Smooth muscle cell (in vitro differentiated cells): ENCODE data around the gene PML. TPM values are rescaled to one million over a fixed set of nuclear protein-coding genes. Genes with fewer than 3 reads are reported as not detected.
"Not testable (repeated sequence)": the region's sequence is repeated elsewhere in the genome, so short reads cannot be mapped to it uniquely, and the experiment has no call there.

ENCODE experiments used
- DNase-seq: peaks from one replicate; lab custom pipeline; 2025; ENCODE audit not compliant: unreplicated experiment; lab: John Stamatoyannopoulos, UW
- H2AFZ ChIP-seq: fragments of 200-600 bp; sonication (generic); 2 replicates; pipeline ENCODE4 v1.6.0; 2016; ENCODE audit warnings: antibody characterized with exemption, low read depth, mild to moderate bottlenecking
- H3F3A ChIP-seq: fragments of 200-600 bp; sonication (generic); 2 replicates; pipeline ENCODE4 v1.6.0; 2017; ENCODE audit warnings: antibody characterized with exemption, low read depth
- H3K27ac ChIP-seq: fragments of 200-600 bp; sonication (generic); 2 replicates; pipeline ENCODE4 v1.5.1; 2016; ENCODE audit warnings: low read depth, mild to moderate bottlenecking
- H3K27me3 ChIP-seq: fragments of 200-600 bp; sonication (generic); 2 replicates; pipeline ENCODE4 v1.6.1; 2016; ENCODE audit warnings: low read depth, mild to moderate bottlenecking
- H3K36me3 ChIP-seq: fragments of 200-600 bp; sonication (generic); 2 replicates; pipeline ENCODE4 v1.5.1; 2016; ENCODE audit warnings: low read depth
- H3K4me1 ChIP-seq: fragments of 200-600 bp; sonication (generic); 2 replicates; pipeline ENCODE4 v1.5.1; 2016; ENCODE audit warnings: low read depth
- H3K4me2 ChIP-seq: fragments of 200-600 bp; sonication (generic); 2 replicates; pipeline ENCODE4 v1.6.0; 2016; ENCODE audit warnings: mild to moderate bottlenecking
- H3K4me3 ChIP-seq: fragments of 200-600 bp; sonication (generic); 2 replicates; pipeline ENCODE4 v1.5.1; 2016; ENCODE audit warnings: mild to moderate bottlenecking
- H3K79me2 ChIP-seq: fragments of 200-600 bp; sonication (generic); 2 replicates; pipeline ENCODE4 v1.6.0; 2016; ENCODE audit warnings: low read depth, mild to moderate bottlenecking
- H3K9ac ChIP-seq: fragments of 200-600 bp; sonication (generic); 2 replicates; pipeline ENCODE4 v1.6.0; 2016; ENCODE audit warnings: low read depth
- H3K9me3 ChIP-seq: fragments of 200-600 bp; sonication (generic); replicated peaks from 2 replicates; pipeline ENCODE4 v1.5.1; 2016; ENCODE audit warnings: low read depth
- H4K20me1 ChIP-seq: fragments of 200-600 bp; sonication (generic); 2 replicates; pipeline ENCODE4 v1.6.0; 2016; ENCODE audit warnings: low read depth
- WGBS: methylation state at CpG from one replicate; pipeline ENCODE4 v1.1.7; 2016; ENCODE audit warnings: low lambda C conversion rate; 5-methylcytosine and 5-hydroxymethylcytosine counted together
- polyA plus RNA-seq: library from polyadenylated mRNA; unstranded; fragments of >200 nt; fragmentation: Nextera tagmentation; extraction: Ambion mirVana; gene quantifications from 2 replicates; pipeline ENCODE4 v1.2.1, GENCODE V29; 2016
- total RNA-seq: library from RNA; depleted of rRNA; stranded (reverse); fragments of >200 nt; gene quantifications from 2 replicates; pipeline ENCODE4 v1.2.3, GENCODE V29; 2014
- TF ChIP-seq, protein P1 (sequence below): fragments of 200-600 bp; sonication (generic); IDR thresholded peaks from 2 replicates; pipeline ENCODE4 v1.5.1; 2017; ENCODE audit warnings: borderline replicate concordance, mild to moderate bottlenecking, antibody characterized with exemption; ENCODE audit not compliant: insufficient read depth, poor library complexity, severe bottlenecking

Gene PML
- total and polyA plus RNA-seq, 2 experiments from 2014 or later, result 33.7 to 34.1 TPM

DNA sequence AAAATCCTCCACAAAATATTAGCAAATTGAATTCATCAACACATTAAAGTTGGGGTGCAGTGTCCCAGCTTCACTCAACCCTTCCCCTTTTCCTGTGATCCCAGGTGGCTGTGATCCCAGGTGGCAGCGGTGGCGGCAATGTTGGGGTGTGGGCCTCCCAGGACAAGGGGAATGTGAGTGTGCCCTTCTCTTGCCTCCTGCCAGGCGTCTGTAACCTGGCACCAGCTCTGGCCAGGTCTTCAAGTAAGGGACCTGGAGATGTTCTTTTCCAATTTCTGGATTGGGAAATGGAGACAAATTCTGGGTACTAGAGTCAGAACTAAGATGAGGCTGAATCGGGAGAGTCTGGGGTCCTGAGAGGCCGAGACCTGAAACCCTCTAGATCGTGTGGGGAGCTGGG is 67.7 kb downstream of the PML start:
- H3F3A ChIP-seq, result no peaks in the 10 kb centered on the region
- H3K79me2 ChIP-seq, result no peaks in the 10 kb centered on the region
- H3K4me3 ChIP-seq, result no peak overlapping the region
- H3K4me2 ChIP-seq, result no peak overlapping the region
- H3K27ac ChIP-seq, result no peak overlapping the region
- H2AFZ ChIP-seq, result no peak overlapping the region
- no peaks in the 10 kb centered on the region for H4K20me1 ChIP-seq
- H3K27me3 ChIP-seq, result no peaks in the 10 kb centered on the region
- WGBS, result 96% methylated on average over 6 of the region's 6 CpGs
- H3K9ac ChIP-seq, result no peak overlapping the region
- DNase-seq, result no peak
- no peaks in the 10 kb centered on the region for H3K9me3 ChIP-seq
- TF ChIP-seq, protein P1, sequence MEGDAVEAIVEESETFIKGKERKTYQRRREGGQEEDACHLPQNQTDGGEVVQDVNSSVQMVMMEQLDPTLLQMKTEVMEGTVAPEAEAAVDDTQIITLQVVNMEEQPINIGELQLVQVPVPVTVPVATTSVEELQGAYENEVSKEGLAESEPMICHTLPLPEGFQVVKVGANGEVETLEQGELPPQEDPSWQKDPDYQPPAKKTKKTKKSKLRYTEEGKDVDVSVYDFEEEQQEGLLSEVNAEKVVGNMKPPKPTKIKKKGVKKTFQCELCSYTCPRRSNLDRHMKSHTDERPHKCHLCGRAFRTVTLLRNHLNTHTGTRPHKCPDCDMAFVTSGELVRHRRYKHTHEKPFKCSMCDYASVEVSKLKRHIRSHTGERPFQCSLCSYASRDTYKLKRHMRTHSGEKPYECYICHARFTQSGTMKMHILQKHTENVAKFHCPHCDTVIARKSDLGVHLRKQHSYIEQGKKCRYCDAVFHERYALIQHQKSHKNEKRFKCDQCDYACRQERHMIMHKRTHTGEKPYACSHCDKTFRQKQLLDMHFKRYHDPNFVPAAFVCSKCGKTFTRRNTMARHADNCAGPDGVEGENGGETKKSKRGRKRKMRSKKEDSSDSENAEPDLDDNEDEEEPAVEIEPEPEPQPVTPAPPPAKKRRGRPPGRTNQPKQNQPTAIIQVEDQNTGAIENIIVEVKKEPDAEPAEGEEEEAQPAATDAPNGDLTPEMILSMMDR, result no peak
- no peaks in the 10 kb centered on the region for H3K36me3 ChIP-seq
- no peaks in the 10 kb centered on the region for H3K4me1 ChIP-seq

DNA sequence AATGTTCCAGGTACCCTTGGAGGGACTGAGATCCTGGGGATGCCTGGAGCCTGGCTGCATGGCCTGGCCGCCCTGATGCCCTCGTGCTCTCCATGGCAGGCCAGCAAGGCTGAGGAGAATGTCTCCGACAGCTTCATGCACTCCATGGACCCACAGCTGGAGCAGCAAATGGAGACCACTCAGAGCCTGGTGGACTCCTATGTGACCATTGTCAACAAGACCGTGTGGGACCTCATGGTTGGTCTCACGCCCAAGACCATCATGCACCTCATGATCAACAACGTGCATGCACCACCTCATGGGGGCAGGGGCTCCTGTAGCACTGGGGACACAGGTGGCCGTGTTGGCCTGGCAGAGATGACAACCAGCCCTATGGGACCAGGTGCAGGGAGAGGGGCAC is 68.2 kb downstream of the PML start:
- Histone ChIP-seq H3K36me3 (no peaks in the 10 kb centered on the region), H3K27ac (no peak overlapping the region), H3K79me2 (no peaks in the 10 kb centered on the region), H4K20me1 (no peaks in the 10 kb centered on the region), H3K4me3 (no peak overlapping the region), H3K4me1 (no peaks in the 10 kb centered on the region), H3K9ac (no peak overlapping the region), H3K9me3 (no peaks in the 10 kb centered on the region), H3F3A (no peaks in the 10 kb centered on the region), H3K4me2 (no peak overlapping the region), H3K27me3 (no peaks in the 10 kb centered on the region), H2AFZ (no peak overlapping the region)
- TF ChIP-seq, protein P1, result no peak
- DNase-seq, result no peak
- WGBS, result 94% methylated on average over 7 of the region's 7 CpGs

DNA sequence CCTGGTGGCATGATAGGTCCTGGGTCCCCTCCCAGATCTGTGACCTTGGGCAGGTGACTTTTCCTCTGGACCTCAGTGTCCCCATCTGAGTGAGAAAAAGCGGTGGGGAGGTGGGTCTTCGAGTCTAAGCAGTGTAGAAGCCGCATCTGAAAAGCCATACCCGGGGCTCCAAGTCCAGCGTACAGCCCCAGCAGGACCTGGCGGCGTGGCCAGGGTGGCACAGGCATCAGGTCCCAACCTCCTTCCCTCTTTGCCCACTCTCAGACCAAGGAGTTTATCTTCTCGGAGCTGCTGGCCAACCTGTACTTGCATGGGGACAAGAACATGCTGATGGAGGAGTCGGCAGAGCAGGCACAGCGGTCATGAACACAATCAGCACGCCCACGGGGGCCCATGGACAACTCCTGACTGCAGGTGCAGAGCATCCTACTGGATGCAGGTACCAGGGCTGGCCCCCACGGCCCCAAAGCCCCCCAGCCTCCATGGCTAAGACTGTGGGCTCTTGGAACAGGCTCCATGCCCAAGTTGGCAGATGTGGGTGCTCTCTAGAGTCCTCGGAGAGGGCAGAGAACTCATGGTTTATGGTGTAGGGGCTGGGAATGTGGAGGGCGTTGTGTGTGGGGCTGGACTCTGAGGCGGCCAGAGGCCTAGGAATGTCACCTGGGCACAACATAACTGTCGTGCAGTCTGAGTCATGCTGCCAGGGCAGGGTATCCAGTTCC is 69.1 kb downstream of the PML start:
- H3K36me3 ChIP-seq, H3K9ac ChIP-seq, H3F3A ChIP-seq, H3K27ac ChIP-seq, DNase-seq, H3K4me3 ChIP-seq, H3K79me2 ChIP-seq, H3K9me3 ChIP-seq, H3K4me2 ChIP-seq, H3K27me3 ChIP-seq, H2AFZ ChIP-seq, H4K20me1 ChIP-seq, H3K4me1 ChIP-seq: not testable (repeated sequence)
- 87% methylated on average over 12 of the region's 17 CpGs for WGBS

DNA sequence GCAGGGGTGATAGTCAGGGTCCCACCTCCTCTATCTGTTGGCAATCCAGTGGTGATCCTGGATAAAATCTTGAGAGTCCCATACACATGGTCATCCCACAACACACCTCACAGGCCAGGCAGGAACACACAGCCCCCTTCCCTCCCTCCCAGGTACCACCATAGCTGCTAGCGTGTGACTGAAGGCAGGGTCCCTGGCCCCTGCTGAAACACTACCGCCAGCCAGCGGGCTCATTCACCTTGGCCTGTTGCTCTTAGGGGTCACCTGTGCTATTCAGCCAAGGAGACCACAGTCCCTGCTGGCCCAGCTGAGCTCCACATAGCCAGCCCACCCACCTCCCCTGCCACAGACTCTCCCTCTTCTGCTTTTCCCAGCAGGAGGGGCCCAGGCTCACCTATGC is 69.7 kb downstream of the PML start:
- not testable (repeated sequence) for H4K20me1 ChIP-seq, H3K4me1 ChIP-seq, H3K4me2 ChIP-seq, H3K27ac ChIP-seq, H3K9me3 ChIP-seq, H3K27me3 ChIP-seq, H3K79me2 ChIP-seq, H2AFZ ChIP-seq, H3K36me3 ChIP-seq, DNase-seq, H3F3A ChIP-seq, H3K9ac ChIP-seq, H3K4me3 ChIP-seq
- 96% methylated on average over 3 of the region's 3 CpGs for WGBS

DNA sequence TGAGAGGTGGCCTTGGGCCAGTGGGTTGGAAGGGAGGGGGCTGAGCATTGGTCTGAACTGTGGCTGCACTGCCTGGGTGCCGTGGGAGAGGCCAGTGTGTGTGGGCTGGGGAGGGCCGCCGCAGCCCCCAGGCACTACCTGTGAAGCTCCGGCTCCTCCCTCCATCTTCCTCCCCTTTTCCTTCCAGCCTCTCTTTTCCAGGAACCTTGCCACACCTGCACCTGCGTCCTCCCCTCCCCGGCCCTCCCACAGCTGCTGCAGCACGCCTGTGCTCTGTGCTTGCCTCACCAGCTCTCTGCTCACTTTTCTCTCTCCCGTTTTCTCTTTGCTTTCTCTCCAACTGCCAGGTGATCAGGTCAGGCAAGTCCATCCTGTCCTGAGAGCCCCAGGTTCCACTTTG is 70.3 kb downstream of the PML start:
- not testable (repeated sequence) for H3K36me3 ChIP-seq, H3F3A ChIP-seq, DNase-seq, H3K4me2 ChIP-seq, H3K79me2 ChIP-seq, H2AFZ ChIP-seq, H4K20me1 ChIP-seq, H3K9me3 ChIP-seq, H3K4me3 ChIP-seq, H3K27me3 ChIP-seq, H3K4me1 ChIP-seq, H3K27ac ChIP-seq, H3K9ac ChIP-seq
- 81% methylated on average over 7 of the region's 8 CpGs for WGBS
